HG03280 (cell line): ENCODE results near the gene NAT9.

ENCODE experiments used
- ATAC-seq: cut with Tn5 transposase; IDR thresholded peaks from one replicate; pipeline ENCODE4 v1.9.1; 2021; ENCODE audit warnings: mild to moderate bottlenecking, moderate library complexity; ENCODE audit not compliant: unreplicated experiment

The NAT9 gene

GRCh38 chr17:74806334-74806733, 30.2 kb upstream of the NAT9 start:
- no peak for ATAC-seq

- no peak for ATAC-seq
These were observed 29.4 kb upstream of the NAT9 start for GRCh38 chr17:74805591-74805991.

GRCh38 chr17:74804683-74805082, 28.5 kb upstream of the NAT9 start:
- no peak for ATAC-seq

- ATAC-seq, result no peak
These were observed 27.8 kb upstream of the NAT9 start for GRCh38 chr17:74803971-74804370.

- ATAC-seq, result no peak
These were observed 27.3 kb upstream of the NAT9 start for GRCh38 chr17:74803388-74803930.

GRCh38 chr17:74801896-74802295, 25.8 kb upstream of the NAT9 start:
- ATAC-seq, result no peak

GRCh38 chr17:74800531-74800930, 24.4 kb upstream of the NAT9 start:
- ATAC-seq, result no peak

GRCh38 chr17:74799097-74799496, 23.0 kb upstream of the NAT9 start:
- no peak for ATAC-seq

- ATAC-seq, result no peak
These were observed 22.1 kb upstream of the NAT9 start for GRCh38 chr17:74798239-74798707.

- ATAC-seq, result no peak
These were observed 21.7 kb upstream of the NAT9 start for GRCh38 chr17:74797824-74798223.

GRCh38 chr17:74796866-74797265, 20.7 kb upstream of the NAT9 start:
- no peak for ATAC-seq

- ATAC-seq, result no peak
These were observed 20.1 kb upstream of the NAT9 start for GRCh38 chr17:74796211-74796610.

- ATAC-seq, result no peak
These were observed 19.3 kb upstream of the NAT9 start for GRCh38 chr17:74795327-74796020.

GRCh38 chr17:74792586-74793105, 16.5 kb upstream of the NAT9 start:
- ATAC-seq, result no peak

- no peak for ATAC-seq
These were observed 14.3 kb upstream of the NAT9 start for GRCh38 chr17:74790161-74791058.

GRCh38 chr17:74786431-74787055, 10.4 kb upstream of the NAT9 start:
- no peak for ATAC-seq

GRCh38 chr17:74785981-74786360, 9.8 kb upstream of the NAT9 start:
- ATAC-seq, result no peak

- no peak for ATAC-seq
These were observed 9.2 kb upstream of the NAT9 start for GRCh38 chr17:74785096-74785980.

- ATAC-seq, result no peak
These were observed 8.1 kb upstream of the NAT9 start for GRCh38 chr17:74784125-74784810.

- ATAC-seq, result no peak
These were observed 6.4 kb upstream of the NAT9 start for GRCh38 chr17:74782571-74782970.
